Colonic mucosa (tissue), 4 donors: ENCODE data around the gene AHDC1. TPM values are rescaled to one million over a fixed set of nuclear protein-coding genes. Genes with fewer than 3 reads are reported as not detected.
A peak's percentile ranks its signal among the peaks of the same experiment; 100 is the strongest.
"Not testable (repeated sequence)": the region's sequence is repeated elsewhere in the genome, so short reads cannot be mapped to it uniquely, and the experiment has no call there.

Source experiments
- DNase-seq: peaks from one replicate; pipeline ENCODE4 v3.0.0-alpha.2; 2020
- H3K27ac ChIP-seq: fragments of 200-600 bp; one replicate; pipeline ENCODE4 v1.8.0; 2021
- H3K27me3 ChIP-seq: fragments of 200-600 bp; one replicate; pipeline ENCODE4 v1.8.0; 2021
- H3K36me3 ChIP-seq: fragments of 200-600 bp; one replicate; pipeline ENCODE4 v1.8.0; 2021
- H3K4me1 ChIP-seq: fragments of 200-600 bp; one replicate; pipeline ENCODE4 v1.8.0; 2021; ENCODE audit warnings: mild to moderate bottlenecking
- H3K4me3 ChIP-seq: fragments of 200-600 bp; one replicate; pipeline ENCODE4 v1.8.0; 2021
- H3K9ac ChIP-seq, 2 donors: one replicate each; pipeline ENCODE4 v1.7.0; 2013; ENCODE audit warnings: control low read depth in 2 of 2, low read depth in 2 of 2, low read length in 2 of 2
- H3K9me3 ChIP-seq: fragments of 200-600 bp; one replicate; pipeline ENCODE4 v1.8.0; 2021
- intact Hi-C: fragments of 100-400 bp; cut with DNase I; formaldehyde crosslinking; loops from one replicate; pipeline ENCODE4 v1.14.1; 2022
- total RNA-seq, 2 donors: library from RNA; stranded (reverse); fragmentation: NEBNext Ultra II Directional in 1 of 2; extraction: Animal tissue kit (Norgen Biotek cat#: 25700) in 1 of 2; gene quantifications; one replicate each; pipeline ENCODE4 v1.2.1, GENCODE V29; 2021
- TF ChIP-seq, protein P1 (sequence below): fragments of 200-600 bp; IDR thresholded peaks from one replicate; pipeline ENCODE4 v1.8.0; 2022; ENCODE audit warnings: antibody characterized with exemption, mild to moderate bottlenecking
- donor health status: healthy.
- donor health status: DM: no; HTN: no; CAD: no.
- donor health status: DM: no; HTN: no; CAD: no.

Gene AHDC1
- total RNA-seq, 2 donors from 2014 or later, result 18.4 to 26.8 TPM

GRCh38 chr1:27643600-27644368 lies 39.8 kb upstream of the AHDC1 start:
- Histone ChIP-seq H3K27me3 (no peaks in the 10 kb centered on the region), H3K9me3 (no peaks in the 10 kb centered on the region), H3K27ac (no peak overlapping the region), H3K4me1 (no peaks in the 10 kb centered on the region), H3K9ac (peak overlapping the region in 1 of 2 donors; percentile 5), H3K36me3 (no peaks in the 10 kb centered on the region), H3K4me3 (no peak overlapping the region)
- peak; percentile 55 for DNase-seq
- TF ChIP-seq, protein P1, sequence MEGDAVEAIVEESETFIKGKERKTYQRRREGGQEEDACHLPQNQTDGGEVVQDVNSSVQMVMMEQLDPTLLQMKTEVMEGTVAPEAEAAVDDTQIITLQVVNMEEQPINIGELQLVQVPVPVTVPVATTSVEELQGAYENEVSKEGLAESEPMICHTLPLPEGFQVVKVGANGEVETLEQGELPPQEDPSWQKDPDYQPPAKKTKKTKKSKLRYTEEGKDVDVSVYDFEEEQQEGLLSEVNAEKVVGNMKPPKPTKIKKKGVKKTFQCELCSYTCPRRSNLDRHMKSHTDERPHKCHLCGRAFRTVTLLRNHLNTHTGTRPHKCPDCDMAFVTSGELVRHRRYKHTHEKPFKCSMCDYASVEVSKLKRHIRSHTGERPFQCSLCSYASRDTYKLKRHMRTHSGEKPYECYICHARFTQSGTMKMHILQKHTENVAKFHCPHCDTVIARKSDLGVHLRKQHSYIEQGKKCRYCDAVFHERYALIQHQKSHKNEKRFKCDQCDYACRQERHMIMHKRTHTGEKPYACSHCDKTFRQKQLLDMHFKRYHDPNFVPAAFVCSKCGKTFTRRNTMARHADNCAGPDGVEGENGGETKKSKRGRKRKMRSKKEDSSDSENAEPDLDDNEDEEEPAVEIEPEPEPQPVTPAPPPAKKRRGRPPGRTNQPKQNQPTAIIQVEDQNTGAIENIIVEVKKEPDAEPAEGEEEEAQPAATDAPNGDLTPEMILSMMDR, result peak; percentile 88
- intact Hi-C loops, result loop anchor here (10.0 kb wide), 1 partner anchor 339 kb away; no protein-coding TSS in a partner anchor

- not testable (repeated sequence) for H3K9ac ChIP-seq, H3K4me3 ChIP-seq, DNase-seq, H3K9me3 ChIP-seq, H3K4me1 ChIP-seq, H3K27ac ChIP-seq, H3K27me3 ChIP-seq, H3K36me3 ChIP-seq
- intact Hi-C loops, result loop anchor here (10.0 kb wide), 1 partner anchor 336 kb away; no protein-coding TSS in a partner anchor
Observed at GRCh38 chr1:27640514-27640913, 36.6 kb upstream of the AHDC1 start.

- intact Hi-C loops, result no loop called here
- Histone ChIP-seq H3K27ac (no peak overlapping the region), H3K4me3 (no peak overlapping the region), H3K36me3 (no peaks in the 10 kb centered on the region), H3K4me1 (no peaks in the 10 kb centered on the region), H3K27me3 (peaks cover 16% of the 10 kb centered on the region), H3K9ac (no peak overlapping the region), H3K9me3 (no peaks in the 10 kb centered on the region)
- no peak for DNase-seq
- TF ChIP-seq, protein P1, result no peak
Observed at GRCh38 chr1:27638805-27639204, 34.9 kb upstream of the AHDC1 start.

GRCh38 chr1:27638047-27638734 lies 34.2 kb upstream of the AHDC1 start:
- H3K27me3 ChIP-seq, result peaks cover 22% of the 10 kb centered on the region
- TF ChIP-seq, protein P1, result no peak
- intact Hi-C loops, result no loop called here

DNA sequence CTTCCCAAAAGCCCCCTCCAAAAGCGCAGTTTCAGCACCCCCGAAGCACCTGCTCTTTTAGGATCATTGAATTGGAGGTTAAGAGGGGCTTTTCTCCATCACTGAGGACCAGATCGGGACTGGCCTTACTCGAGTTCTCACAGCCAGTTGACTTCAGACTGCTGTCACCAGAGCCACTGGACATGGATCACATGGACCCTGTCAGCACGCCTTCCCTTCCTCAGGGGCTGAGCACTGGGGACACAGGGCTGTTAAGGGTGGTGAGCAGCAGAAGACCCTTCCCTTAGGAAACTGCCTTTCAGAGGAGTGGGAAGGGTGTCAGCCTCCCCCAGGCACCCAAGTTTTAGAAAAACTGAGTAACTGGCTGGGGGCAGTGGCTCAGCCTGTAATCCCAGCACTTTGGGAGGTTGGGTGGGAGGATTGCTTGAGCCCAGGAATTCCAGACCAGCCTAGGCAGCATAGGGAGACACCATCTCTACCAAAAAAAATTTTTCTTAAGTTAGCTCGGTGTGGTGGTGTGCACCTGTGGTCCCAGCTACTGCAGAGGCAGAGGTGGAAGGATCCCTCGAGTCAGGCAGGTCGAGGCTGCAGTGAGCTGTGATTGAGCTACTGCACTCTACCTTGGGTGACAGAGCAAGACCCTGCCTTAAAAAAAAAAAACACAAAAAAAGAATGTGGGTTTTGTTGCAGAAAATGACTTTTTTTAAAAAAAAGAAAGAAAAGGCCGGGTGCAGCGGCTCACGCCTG lies 31.6 kb upstream of the AHDC1 start:
- Histone ChIP-seq H3K4me3 (no peak overlapping the region), H3K9me3 (no peaks in the 10 kb centered on the region), H3K4me1 (no peaks in the 10 kb centered on the region), H3K36me3 (no peaks in the 10 kb centered on the region), H3K9ac (no peak overlapping the region), H3K27me3 (peaks cover 23% of the 10 kb centered on the region), H3K27ac (no peak overlapping the region)
- no peak for DNase-seq
- TF ChIP-seq, protein P1, result no peak
- intact Hi-C loops, result no loop called here

More at GRCh38 chr1:27638047-27638734, 34.2 kb upstream of the AHDC1 start:
- DNase-seq, result no peak
- H3K36me3 ChIP-seq, result no peaks in the 10 kb centered on the region
- no peak overlapping the region for H3K27ac ChIP-seq
- H3K4me3 ChIP-seq, result no peak overlapping the region
- no peaks in the 10 kb centered on the region for H3K9me3 ChIP-seq
- no peaks in the 10 kb centered on the region for H3K4me1 ChIP-seq
- no peak overlapping the region for H3K9ac ChIP-seq
